Measurements from ENCODE around the gene BLTP3B. TPM values are rescaled to one million over a fixed set of nuclear protein-coding genes. Genes with fewer than 3 reads are reported as not detected.

BLTP3B gene
- total and polyA plus RNA-seq, 2 experiments from 2014 or later = 14.9 to 31.0 TPM

DNA sequence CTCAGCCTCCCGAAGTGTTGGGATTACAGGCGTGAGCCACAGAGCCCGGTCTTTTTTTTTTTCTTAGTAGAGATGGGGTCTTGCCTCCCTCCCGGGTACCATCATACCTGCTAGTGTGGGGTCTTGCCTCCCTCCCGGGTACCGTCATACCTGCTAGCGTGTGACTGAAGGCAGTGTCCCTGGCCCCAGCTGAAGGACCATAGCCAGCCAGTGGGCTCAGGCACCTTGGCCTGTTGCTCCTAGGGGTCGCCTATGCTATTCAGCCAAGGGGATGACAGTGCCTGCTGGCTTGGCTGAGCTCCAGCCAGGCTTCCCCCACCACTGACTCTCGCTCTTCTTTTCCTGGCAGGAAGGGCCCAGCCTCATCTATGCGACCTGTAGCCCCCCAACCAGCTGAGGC lies 10.5 kb upstream of the BLTP3B start:
- no peaks in the 10 kb centered on the region for H3K9me2 ChIP-seq (ENCODE audit: insufficient read depth)
- H3K9me3 ChIP-seq (ENCODE audit: low read depth) = no peaks in the 10 kb centered on the region
- H3K4me2 ChIP-seq (ENCODE audit: unreplicated experiment) = no peak overlapping the region
- H3K27ac ChIP-seq = no peak overlapping the region
- no peaks in the 10 kb centered on the region for H3K27me3 ChIP-seq (replicated peaks; ENCODE audit: insufficient read depth)
- H3K79me2 ChIP-seq (ENCODE audit: insufficient read depth) = no peaks in the 10 kb centered on the region
- H3K36me3 ChIP-seq (ENCODE audit: low read depth) = no peaks in the 10 kb centered on the region
- H3K4me3 ChIP-seq = no peak overlapping the region
- WGBS, 2 experiments (ENCODE audit: low coverage in 1 of 2, low lambda C conversion rate in 2 of 2, missing lambda C conversion rate in 2 of 2) = 88 to 91% methylated on average over 9 to 10 of the region's 10 CpGs
- no peak for DNase-seq
- no peaks in the 10 kb centered on the region for H3F3A ChIP-seq (ENCODE audit: insufficient read depth)
- no peaks in the 10 kb centered on the region for H4K20me1 ChIP-seq (ENCODE audit: insufficient read depth)
- no peak overlapping the region for H3K9ac ChIP-seq
- no peaks in the 10 kb centered on the region for H3K4me1 ChIP-seq (ENCODE audit: insufficient read depth)
- TF ChIP-seq EZH2 (IDR thresholded peaks at IDR 0.05; ENCODE audit: insufficient read depth, poor library complexity, severe bottlenecking) (no peak), EZH2phosphoT487 (IDR thresholded peaks at IDR 0.05; ENCODE audit: insufficient read depth, low read depth) (no peak)
- in situ Hi-C loops (cut with MboI) = no loop called here
- no peak overlapping the region for H2AFZ ChIP-seq

DNA sequence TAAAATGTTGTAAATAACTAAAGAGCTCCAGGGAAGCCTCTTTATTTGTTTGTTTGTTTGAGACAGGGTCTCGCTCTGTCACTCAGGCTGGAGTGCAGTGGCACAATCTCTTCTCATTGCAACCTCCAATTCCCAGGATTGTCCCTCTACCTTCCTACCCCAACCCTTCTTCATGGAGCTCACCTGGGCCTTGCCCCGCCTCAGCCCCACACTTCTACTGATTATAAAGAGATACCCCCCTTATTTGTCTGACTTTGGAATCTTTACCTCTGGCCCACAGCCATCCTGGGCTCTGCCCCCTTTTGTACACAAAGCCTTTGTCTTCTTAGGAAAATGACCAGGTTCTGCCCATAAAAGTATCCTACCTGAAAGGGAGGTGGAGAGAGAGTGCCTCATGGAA lies 9.1 kb upstream of the BLTP3B start:
- H3K9ac ChIP-seq = no peak overlapping the region
- in situ Hi-C loops (cut with MboI) = no loop called here
- no peak for DNase-seq
- no peak for TF ChIP-seq EZH2 (IDR thresholded peaks at IDR 0.05; ENCODE audit: insufficient read depth, poor library complexity, severe bottlenecking)
- H3K27ac ChIP-seq = no peak overlapping the region
- H3K4me2 ChIP-seq (ENCODE audit: unreplicated experiment) = no peak overlapping the region
- no peak overlapping the region for H3K4me3 ChIP-seq
- H3K36me3 ChIP-seq (ENCODE audit: low read depth) = no peaks in the 10 kb centered on the region
- H2AFZ ChIP-seq = no peak overlapping the region
- 83 to 98% methylated on average over 2 of the region's 2 CpGs for WGBS, 2 experiments (ENCODE audit: low coverage in 1 of 2, low lambda C conversion rate in 2 of 2, missing lambda C conversion rate in 2 of 2)
- H3F3A ChIP-seq (ENCODE audit: insufficient read depth) = no peaks in the 10 kb centered on the region
- no peaks in the 10 kb centered on the region for H4K20me1 ChIP-seq (ENCODE audit: insufficient read depth)
- H3K27me3 ChIP-seq (replicated peaks; ENCODE audit: insufficient read depth) = no peaks in the 10 kb centered on the region
- H3K4me1 ChIP-seq (ENCODE audit: insufficient read depth) = no peaks in the 10 kb centered on the region
- no peaks in the 10 kb centered on the region for H3K9me3 ChIP-seq (ENCODE audit: low read depth)
- H3K79me2 ChIP-seq (ENCODE audit: insufficient read depth) = no peaks in the 10 kb centered on the region
- H3K9me2 ChIP-seq (ENCODE audit: insufficient read depth) = no peaks in the 10 kb centered on the region

DNA sequence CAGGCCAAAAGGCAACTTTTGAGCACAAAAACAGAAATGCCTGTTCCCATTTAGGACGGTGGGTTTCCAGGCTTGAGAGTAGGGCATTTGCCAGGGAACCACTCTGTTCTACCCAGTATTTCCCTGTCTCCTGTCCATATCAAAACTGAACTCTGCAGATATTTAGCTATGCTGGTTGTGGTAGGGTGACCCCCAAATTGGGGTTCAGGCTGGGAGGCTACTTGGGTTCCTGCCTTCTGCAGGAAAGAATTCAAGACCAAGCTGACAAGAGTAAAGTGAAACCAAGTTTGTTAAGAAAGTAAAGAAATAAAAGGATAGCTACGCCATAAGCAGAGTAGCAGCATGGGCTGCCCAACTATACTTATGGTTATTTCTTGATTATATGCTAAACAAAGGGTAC lies 3.6 kb upstream of the BLTP3B start:
- no peak for TF ChIP-seq EZH2 (IDR thresholded peaks at IDR 0.05; ENCODE audit: insufficient read depth, poor library complexity, severe bottlenecking)
- TF ChIP-seq EZH2phosphoT487 (IDR thresholded peaks at IDR 0.05; ENCODE audit: insufficient read depth, low read depth) = no peak
- in situ Hi-C loops (cut with MboI) = no loop called here
- Histone ChIP-seq H3K27ac (no peak overlapping the region), H3K9me2 (ENCODE audit: insufficient read depth) (no peaks in the 10 kb centered on the region), H3K27me3 (replicated peaks; ENCODE audit: insufficient read depth) (no peaks in the 10 kb centered on the region), H3K4me3 (no peak overlapping the region), H2AFZ (no peak overlapping the region), H3K4me1 (ENCODE audit: insufficient read depth) (no peaks in the 10 kb centered on the region), H3K36me3 (ENCODE audit: low read depth) (no peaks in the 10 kb centered on the region), H3K79me2 (ENCODE audit: insufficient read depth) (no peaks in the 10 kb centered on the region), H3K4me2 (ENCODE audit: unreplicated experiment) (no peak overlapping the region), H3K9ac (no peak overlapping the region), H4K20me1 (ENCODE audit: insufficient read depth) (no peaks in the 10 kb centered on the region), H3K9me3 (ENCODE audit: low read depth) (no peaks in the 10 kb centered on the region), H3F3A (ENCODE audit: insufficient read depth) (no peaks in the 10 kb centered on the region)
- DNase-seq = no peak
- WGBS, 2 experiments (ENCODE audit: low coverage in 1 of 2, low lambda C conversion rate in 2 of 2, missing lambda C conversion rate in 2 of 2) = 93 to 94% methylated on average over 2 of the region's 2 CpGs

DNA sequence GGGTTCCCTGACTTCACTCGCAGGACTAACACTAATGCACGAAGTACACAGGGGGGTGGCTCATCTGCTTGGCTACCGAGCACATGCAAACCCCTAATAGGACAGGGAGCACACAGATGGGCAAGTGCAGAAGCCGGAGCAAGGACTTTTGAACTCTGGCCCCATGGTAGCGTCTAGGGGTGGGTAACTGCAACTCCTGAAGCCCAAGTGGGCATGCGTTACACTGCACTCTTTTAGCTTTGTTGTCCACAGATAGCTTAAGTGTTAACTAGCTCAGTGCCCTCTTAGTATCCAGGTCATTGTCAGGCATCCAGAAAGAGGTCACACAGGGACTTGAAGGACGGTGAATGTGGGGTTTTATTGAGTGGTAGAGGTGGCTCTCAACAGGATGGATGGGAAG lies 3.0 kb upstream of the BLTP3B start:
- no peak overlapping the region for H3K27ac ChIP-seq
- H3K4me3 ChIP-seq = no peak overlapping the region
- H3K36me3 ChIP-seq (ENCODE audit: low read depth) = no peaks in the 10 kb centered on the region
- no peak overlapping the region for H3K9ac ChIP-seq
- no peak overlapping the region for H3K4me2 ChIP-seq (ENCODE audit: unreplicated experiment)
- 90 to 94% methylated on average over 7 of the region's 7 CpGs for WGBS, 2 experiments (ENCODE audit: low coverage in 1 of 2, low lambda C conversion rate in 2 of 2, missing lambda C conversion rate in 2 of 2)
- no peaks in the 10 kb centered on the region for H4K20me1 ChIP-seq (ENCODE audit: insufficient read depth)
- H3F3A ChIP-seq (ENCODE audit: insufficient read depth) = peaks cover 5% of the 10 kb centered on the region; the same call in 1 of the 2 replicates
- DNase-seq = no peak
- no peaks in the 10 kb centered on the region for H3K9me3 ChIP-seq (ENCODE audit: low read depth)
- in situ Hi-C loops (cut with MboI) = no loop called here
- no peak overlapping the region for H2AFZ ChIP-seq
- H3K4me1 ChIP-seq (ENCODE audit: insufficient read depth) = peaks cover 5% of the 10 kb centered on the region; the same call in 1 of the 2 replicates
- H3K27me3 ChIP-seq (replicated peaks; ENCODE audit: insufficient read depth) = no peaks in the 10 kb centered on the region
- TF ChIP-seq EZH2 (IDR thresholded peaks at IDR 0.05; ENCODE audit: insufficient read depth, poor library complexity, severe bottlenecking) (no peak), EZH2phosphoT487 (IDR thresholded peaks at IDR 0.05; ENCODE audit: insufficient read depth, low read depth) (no peak)
- peaks cover 6% of the 10 kb centered on the region for H3K79me2 ChIP-seq (ENCODE audit: insufficient read depth)
- H3K9me2 ChIP-seq (ENCODE audit: insufficient read depth) = no peaks in the 10 kb centered on the region

Data from GM23248 (cell line).